Epithelial cell of esophagus (primary cell): ENCODE results near the gene SNRPF.
A peak's percentile ranks its signal among the peaks of the same experiment; 100 is the strongest.
"Not testable (repeated sequence)": the region's sequence is repeated elsewhere in the genome, so short reads cannot be mapped to it uniquely, and the experiment has no call there.

Source experiments
- DNase-seq: peaks from one replicate; pipeline ENCODE4 v3.0.0; 2010; ENCODE audit warnings: low read depth
- H3K4me3 ChIP-seq: 2 replicates; pipeline ENCODE4 v1.5.1; 2011; ENCODE audit warnings: mild to moderate bottlenecking, low read length, control low read depth
- TF ChIP-seq, protein P1 (sequence below): IDR thresholded peaks from 2 replicates; pipeline ENCODE4 v1.5.1; 2011; ENCODE audit warnings: low read depth, mild to moderate bottlenecking, low read length, control low read depth, inconsistent platforms; ENCODE audit not compliant: insufficient read depth; ENCODE audit errors: missing control alignments

The SNRPF gene

GRCh38 chr12:95838125-95838524, 20.6 kb upstream of the SNRPF start:
- H3K4me3 ChIP-seq, result no peak overlapping the region
- DNase-seq, result peak; percentile 10
- TF ChIP-seq, protein P1, sequence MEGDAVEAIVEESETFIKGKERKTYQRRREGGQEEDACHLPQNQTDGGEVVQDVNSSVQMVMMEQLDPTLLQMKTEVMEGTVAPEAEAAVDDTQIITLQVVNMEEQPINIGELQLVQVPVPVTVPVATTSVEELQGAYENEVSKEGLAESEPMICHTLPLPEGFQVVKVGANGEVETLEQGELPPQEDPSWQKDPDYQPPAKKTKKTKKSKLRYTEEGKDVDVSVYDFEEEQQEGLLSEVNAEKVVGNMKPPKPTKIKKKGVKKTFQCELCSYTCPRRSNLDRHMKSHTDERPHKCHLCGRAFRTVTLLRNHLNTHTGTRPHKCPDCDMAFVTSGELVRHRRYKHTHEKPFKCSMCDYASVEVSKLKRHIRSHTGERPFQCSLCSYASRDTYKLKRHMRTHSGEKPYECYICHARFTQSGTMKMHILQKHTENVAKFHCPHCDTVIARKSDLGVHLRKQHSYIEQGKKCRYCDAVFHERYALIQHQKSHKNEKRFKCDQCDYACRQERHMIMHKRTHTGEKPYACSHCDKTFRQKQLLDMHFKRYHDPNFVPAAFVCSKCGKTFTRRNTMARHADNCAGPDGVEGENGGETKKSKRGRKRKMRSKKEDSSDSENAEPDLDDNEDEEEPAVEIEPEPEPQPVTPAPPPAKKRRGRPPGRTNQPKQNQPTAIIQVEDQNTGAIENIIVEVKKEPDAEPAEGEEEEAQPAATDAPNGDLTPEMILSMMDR, result no peak

DNA sequence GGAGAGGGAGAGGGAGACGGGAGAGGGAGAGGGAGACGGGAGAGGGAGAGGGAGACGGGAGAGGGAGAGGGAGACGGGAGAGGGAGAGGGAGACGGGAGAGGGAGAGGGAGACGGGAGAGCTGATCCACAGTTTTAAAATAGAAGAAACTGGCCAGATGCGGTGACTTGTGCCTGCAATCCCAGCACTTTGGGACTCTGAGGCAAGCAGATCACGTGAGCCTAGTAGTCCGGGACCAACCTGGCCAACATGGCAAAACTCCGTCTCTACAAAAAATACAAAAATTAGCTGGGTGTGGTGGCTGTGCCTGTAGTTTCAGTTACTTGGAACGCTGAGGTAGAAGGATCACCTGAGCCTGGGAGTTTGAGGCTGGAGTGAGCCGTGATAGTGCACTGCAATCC, 16.3 kb upstream of the SNRPF start:
- DNase-seq, H3K4me3 ChIP-seq: not testable (repeated sequence)

- H3K4me3 ChIP-seq, result no peak overlapping the region
- TF ChIP-seq, protein P1, result peak; percentile 38
- DNase-seq, result peak; percentile 46
Measured at GRCh38 chr12:95848575-95849388, 10.0 kb upstream of the SNRPF start.

DNA sequence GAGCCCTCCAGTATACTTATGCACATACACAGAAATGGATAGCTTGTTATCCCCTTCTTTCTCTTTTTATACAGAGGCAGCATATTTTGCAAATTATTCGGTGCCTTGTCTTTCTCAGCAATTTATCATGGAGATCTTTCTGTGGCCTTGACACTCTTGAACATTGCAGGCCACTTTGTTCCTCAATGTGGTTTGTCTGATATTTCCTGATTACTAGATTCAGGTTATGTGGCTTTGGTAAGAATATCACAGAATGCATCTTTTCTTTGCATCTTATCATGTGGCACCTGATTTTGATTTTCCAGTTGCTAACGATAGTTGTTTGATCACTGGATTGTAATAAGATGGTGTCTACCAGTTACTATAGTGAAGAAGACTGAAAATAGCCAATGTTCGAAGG, 7.1 kb upstream of the SNRPF start:
- TF ChIP-seq, protein P1, result no peak
- DNase-seq, result no peak

DNA sequence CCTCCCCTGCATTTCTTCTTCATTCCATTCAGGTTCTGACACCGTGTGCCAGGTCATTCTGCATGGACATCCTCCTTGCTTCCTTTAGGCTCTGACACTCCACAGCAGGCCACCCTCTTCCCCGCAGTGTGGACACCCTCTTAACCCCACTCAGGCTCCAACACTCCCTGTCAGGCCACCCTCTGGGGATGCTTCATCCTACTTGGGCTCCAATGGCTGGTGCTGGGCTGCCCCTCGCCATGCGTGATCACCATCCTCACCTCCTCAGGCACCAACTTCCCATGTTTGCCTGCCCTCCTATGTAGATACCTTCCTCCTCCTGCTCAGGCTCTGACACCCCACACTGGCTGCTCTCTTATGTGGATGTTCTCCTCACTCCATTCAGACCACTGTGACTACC, 6.6 kb upstream of the SNRPF start:
- no peak for DNase-seq
- H3K4me3 ChIP-seq, result no peak overlapping the region
- TF ChIP-seq, protein P1, result no peak

More for the DNA sequence above, 7.1 kb upstream of the SNRPF start:
- H3K4me3 ChIP-seq, result no peak overlapping the region

DNA sequence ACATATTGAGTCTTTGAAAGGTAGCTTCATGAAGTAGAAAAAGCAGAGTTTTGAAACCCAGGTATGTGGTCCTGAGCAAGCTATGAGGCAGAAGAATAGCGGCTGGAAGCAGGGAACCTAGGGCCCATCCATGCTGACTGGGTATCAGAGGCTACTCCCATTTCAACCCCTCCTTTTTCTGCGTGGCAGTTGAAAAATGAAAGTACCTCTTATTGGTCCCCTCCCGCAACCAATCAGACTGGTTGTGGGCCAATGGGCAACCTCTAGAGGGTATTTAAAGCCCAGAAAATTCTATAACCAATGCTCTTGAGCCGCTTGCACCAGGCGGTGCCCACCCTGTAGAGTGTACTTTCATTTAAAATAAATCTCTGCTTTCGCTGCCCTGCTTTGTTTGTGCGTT, 1.6 kb upstream of the SNRPF start:
- no peak for DNase-seq
- TF ChIP-seq, protein P1, result no peak
- no peak overlapping the region for H3K4me3 ChIP-seq

DNA sequence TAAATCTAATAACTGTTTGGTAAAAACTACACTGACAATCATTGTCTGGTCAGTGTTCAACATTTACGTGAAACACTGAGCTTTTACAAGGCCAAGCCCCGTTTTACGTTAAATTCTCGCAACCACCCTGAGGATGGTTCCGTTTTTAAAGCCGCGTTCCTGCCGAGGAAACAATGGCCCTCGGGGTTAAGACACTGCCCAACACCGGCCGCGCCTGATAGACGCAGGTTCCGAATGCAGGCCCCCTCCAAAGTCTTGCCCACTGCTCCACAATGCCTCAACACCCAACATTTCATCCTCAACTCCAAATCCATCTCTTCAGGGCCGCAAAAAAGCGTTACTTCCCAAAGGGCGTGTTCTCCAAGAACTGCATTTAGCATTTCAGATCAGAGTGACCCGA, 953 bp upstream of the SNRPF start:
- no peak overlapping the region for H3K4me3 ChIP-seq
- no peak for DNase-seq
- TF ChIP-seq, protein P1, result no peak
